ENCODE measurements around the gene VAV2. TPM values are rescaled to one million over a fixed set of nuclear protein-coding genes. Genes with fewer than 3 reads are reported as not detected.

The VAV2 gene
- total RNA-seq, 2 experiments from 2014 or later = 5.1 to 5.5 TPM

DNA sequence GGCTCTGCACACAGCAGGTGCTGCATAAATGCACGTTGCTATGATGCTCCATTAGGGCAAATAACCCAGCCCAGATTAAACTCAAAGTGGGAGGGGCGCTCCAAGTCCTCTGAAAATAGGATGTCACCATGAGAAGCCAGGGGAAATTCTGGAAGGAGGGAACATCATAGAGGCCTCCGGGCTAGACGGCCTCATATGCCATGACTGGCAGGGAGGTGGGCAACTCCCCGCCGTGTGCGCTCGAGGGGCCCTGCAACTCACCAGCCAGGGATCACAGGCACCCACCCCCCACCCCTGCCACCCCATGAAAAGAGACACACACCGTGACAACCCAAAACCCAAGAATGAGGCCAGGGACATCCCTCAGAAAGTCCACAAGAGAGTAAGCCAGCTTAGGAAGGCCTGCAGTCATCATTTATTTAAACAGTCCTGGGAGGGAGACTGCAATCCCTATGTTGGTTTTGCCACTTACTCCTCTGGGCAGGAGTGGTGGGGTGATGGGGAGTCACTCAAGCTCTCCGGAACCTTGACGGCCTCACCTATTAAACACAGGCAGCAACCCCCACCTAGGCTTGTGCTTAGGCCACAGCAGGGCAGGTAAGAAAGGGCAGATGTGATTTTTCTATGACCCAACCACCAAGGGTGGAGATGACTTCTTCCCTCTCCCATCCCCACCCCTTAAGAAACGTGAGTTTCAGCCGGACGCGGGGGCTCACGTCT is 4.0 kb downstream of the VAV2 start:
- no peak for ATAC-seq
- CTCF ChIA-PET = no interaction called here
- Mint-ChIP-seq H3K4me1 (no peaks in the 10 kb centered on the region), H3K36me3 (no peaks in the 10 kb centered on the region), H3K27ac (no peak overlapping the region), H3K9me3 (ENCODE audit: low read depth) (no peaks in the 10 kb centered on the region), H3K27me3 (peaks cover 15% of the 10 kb centered on the region), H3K4me3 (no peak overlapping the region)
- no peak for DNase-seq

DNA sequence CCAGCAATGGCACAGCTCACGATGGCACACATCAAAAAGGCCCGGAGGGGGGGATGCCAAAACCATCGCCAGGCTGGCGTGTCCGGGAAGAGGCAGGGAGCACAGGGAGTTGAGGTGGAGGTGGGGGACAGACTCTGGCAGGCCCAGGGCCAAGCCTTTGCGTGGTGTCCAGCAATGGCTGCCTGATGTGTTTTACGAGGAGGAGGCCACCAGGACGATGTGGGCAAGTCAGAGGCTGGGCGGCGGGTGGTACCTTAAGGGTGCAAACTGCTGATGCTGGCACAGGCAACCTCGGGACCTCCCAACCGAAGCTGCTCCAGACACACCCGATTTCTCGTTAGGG is 4.7 kb downstream of the VAV2 start:
- Mint-ChIP-seq H3K9me3 (ENCODE audit: low read depth) (no peaks in the 10 kb centered on the region), H3K4me3 (no peak overlapping the region), H3K27me3 (peaks cover 15% of the 10 kb centered on the region), H3K4me1 (no peaks in the 10 kb centered on the region), H3K36me3 (no peaks in the 10 kb centered on the region), H3K27ac (no peak overlapping the region)
- no peak for DNase-seq
- ATAC-seq = no peak
- CTCF ChIA-PET = no interaction called here

DNA sequence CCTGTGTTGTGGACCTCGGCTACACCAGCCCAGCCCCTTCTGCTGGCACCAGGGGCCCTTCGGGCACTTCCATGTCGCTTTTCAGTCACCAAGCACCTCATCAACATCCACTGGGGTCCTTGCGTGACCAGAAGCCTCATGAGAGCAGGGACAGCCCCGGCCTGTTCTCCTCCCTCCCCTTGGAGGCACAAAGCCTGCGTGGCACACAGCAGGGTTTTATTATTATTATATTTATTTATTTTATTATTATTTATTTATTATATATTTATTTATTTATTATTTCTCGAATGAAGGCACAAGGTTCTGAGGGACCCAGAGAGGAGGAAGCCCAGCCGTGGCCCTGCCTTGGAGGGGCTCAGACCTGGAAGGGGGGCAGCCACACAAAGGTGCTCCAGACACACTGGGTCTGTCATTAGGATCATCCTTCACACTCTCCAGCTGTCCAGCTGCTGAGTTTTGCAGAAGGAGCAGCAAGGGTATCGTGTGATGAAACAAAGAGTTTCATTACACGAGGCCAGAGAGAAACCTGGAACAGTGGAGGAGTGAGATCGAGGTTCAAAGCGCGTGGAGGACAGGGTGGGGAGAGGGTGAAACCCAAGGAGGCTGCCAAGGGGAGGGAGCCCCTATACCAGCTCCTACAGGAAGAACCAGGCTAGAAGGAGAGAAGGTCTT is 5.2 kb downstream of the VAV2 start:
- CTCF ChIA-PET = no interaction called here
- H3K27me3 Mint-ChIP-seq = peaks cover 15% of the 10 kb centered on the region
- H3K4me3 Mint-ChIP-seq = no peak overlapping the region
- ATAC-seq = no peak
- no peak overlapping the region for H3K27ac Mint-ChIP-seq
- no peaks in the 10 kb centered on the region for H3K4me1 Mint-ChIP-seq
- H3K36me3 Mint-ChIP-seq = no peaks in the 10 kb centered on the region
- H3K9me3 Mint-ChIP-seq (ENCODE audit: low read depth) = no peaks in the 10 kb centered on the region
- no peak for DNase-seq

DNA sequence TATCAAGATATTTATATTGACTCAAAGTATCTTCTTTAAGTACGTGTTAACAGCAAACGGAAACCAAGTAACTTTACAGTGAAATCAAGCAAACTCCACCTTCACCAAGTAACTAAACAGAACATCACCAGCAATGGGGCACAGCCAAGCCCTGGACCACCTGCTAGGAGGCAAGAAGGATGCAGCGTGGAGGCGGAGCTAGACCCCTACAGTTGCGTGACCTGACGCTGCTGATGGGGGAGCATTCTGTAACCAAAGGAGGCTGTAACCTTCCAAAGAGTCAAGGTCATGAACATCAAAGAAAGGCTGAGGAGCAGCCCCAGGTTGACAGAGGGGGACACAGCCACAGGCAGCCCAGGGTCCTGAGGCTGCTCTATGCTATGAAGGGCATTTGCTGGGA is 6.1 kb downstream of the VAV2 start:
- H3K4me3 Mint-ChIP-seq = no peak overlapping the region
- no peak for DNase-seq
- ATAC-seq = no peak

DNA sequence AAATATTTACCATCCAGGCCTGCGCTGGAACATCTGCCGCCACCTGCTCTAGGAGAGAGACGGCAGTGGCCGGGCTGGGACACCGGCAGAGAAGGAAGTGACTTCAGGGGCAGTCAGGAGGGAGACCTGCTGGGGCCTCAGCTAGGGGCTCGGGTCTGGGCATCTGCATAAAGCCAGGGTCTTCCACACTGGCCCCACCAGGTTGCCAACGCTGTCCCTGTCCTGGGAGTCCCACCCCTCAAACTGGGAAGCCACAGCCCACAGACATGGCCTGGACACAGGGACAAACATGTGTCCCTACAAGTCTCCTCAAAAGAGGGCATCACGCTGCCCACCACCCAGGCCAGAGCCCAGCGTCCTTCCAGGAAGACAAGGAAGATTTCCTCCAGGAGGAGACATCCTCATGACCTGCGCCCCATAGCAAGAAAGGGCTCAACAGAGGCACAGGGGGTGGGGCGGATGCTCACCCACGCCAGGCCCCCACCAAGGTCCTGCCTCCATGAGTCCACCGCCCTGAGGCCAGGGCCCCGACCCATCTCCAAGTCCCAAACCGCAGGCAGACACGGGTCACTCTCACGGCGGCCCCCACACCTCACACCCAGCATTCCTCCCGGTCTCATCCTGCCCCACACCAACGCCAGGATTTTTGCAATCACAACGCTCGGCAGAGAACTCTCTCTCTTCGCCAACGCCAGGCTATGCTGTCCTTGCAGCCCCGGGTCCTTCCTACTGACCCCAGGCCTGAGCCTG is 9.0 kb downstream of the VAV2 start:
- CTCF ChIA-PET = no interaction called here
- H3K9me3 Mint-ChIP-seq (ENCODE audit: low read depth) = no peaks in the 10 kb centered on the region
- H3K27ac Mint-ChIP-seq = no peak overlapping the region
- H3K36me3 Mint-ChIP-seq = no peaks in the 10 kb centered on the region
- H3K27me3 Mint-ChIP-seq = no peaks in the 10 kb centered on the region
- no peaks in the 10 kb centered on the region for H3K4me1 Mint-ChIP-seq
- DNase-seq (no peak), ATAC-seq (no peak)
- H3K4me3 Mint-ChIP-seq = no peak overlapping the region

More for the DNA sequence above, 6.1 kb downstream of the VAV2 start:
- H3K9me3 Mint-ChIP-seq (ENCODE audit: low read depth) = no peaks in the 10 kb centered on the region
- H3K4me1 Mint-ChIP-seq = no peaks in the 10 kb centered on the region
- no peaks in the 10 kb centered on the region for H3K36me3 Mint-ChIP-seq
- H3K27me3 Mint-ChIP-seq = peaks cover 14% of the 10 kb centered on the region
- no peak overlapping the region for H3K27ac Mint-ChIP-seq
- CTCF ChIA-PET = no interaction called here

DNA sequence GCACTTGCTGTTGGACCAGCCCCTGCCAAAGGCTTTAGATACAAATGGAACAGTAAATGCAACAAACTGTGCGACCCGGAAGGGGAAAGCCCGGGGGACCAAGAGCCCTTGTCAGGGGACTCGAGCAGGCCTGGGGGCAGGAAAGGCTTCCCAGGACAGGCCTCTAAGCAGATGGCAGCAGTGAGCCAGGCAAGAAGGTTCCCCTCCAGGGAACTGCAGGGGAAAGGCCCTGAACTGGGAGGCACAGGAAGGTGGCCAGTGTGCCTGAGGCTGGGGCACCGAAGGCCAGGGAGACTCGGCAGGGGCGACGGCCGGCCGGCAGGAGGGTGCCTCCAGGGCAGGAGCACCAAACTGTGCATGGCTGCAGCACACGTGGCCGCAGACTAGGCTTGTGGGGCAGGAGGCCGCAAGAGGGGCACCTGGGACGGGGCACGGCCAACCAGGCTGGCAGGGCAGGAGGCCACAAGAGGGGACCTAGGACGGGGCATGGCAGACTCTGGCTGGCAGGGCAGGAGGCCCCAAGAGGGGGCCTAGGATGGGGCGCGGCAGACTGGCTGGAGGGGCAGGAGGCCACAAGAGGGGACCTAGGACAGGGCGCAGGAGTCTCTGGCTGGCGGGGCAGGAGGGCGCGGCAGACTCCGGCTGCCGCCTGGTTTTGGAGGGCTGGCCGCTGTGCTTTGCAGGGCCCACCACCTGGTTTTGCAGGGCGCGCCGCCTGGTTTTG is 10.0 kb downstream of the VAV2 start:
- Mint-ChIP-seq H3K36me3 (no peaks in the 10 kb centered on the region), H3K27ac (no peak overlapping the region), H3K9me3 (ENCODE audit: low read depth) (no peaks in the 10 kb centered on the region), H3K4me1 (no peaks in the 10 kb centered on the region), H3K4me3 (no peak overlapping the region), H3K27me3 (no peaks in the 10 kb centered on the region)
- CTCF ChIA-PET = no interaction called here
- ATAC-seq (no peak), DNase-seq (no peak)

DNA sequence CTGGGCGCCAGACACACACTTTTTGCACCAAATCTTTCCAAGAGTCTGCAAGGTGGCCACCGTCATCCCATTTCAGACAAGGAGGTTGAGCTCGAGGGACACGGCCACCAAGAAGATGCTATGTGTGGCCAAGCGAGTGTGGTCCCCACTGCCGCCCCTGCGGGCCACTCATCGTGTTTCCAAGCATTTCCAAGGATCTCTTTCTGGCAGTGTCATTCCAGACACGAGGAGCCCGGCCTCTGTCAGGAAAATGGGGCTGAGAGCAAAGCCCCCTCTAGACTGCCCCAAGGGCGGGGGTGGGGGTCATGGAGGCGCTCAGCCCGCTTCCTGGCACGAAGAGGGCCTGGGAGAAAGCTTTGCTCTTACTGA is 10.6 kb downstream of the VAV2 start:
- Mint-ChIP-seq H3K4me3 (no peak overlapping the region), H3K27ac (no peak overlapping the region), H3K36me3 (no peaks in the 10 kb centered on the region), H3K9me3 (ENCODE audit: low read depth) (no peaks in the 10 kb centered on the region), H3K4me1 (no peaks in the 10 kb centered on the region), H3K27me3 (no peaks in the 10 kb centered on the region)
- CTCF ChIA-PET = no interaction called here
- ATAC-seq (no peak), DNase-seq (no peak)

DNA sequence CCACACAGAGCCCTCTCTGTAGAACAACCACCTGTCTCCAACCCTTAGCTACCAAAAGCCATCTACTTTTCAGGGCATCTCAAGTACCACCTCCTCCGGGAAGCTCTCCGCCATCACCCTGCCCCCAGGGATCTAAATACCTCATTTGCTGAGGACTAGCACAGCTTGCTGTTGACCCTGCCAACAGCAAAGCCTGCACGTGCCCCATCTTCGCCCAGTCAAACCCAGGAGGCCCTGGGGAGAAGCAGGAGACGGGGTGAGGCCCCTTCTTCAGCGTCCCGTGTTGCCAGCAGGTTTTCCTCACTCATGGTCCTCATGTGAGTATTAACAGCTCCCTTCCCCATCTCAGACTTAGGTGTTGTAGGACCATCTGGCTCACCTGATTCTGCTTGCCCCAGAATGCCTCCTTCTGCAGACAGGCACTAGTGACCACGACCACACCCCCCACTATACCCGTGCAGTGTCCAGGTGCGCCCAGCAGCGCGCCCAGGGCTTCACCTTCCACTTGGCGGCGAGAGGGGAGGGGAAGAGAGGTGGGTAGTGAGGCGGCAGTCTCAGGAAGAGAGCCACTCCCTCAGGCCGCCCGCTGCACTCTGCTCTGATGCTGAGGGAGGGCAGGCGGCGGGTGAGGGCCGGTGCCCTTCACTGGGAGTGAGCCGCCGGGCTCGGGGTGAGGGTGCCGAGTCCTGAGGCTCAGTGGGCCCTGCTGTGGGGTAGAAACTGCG is 11.1 kb downstream of the VAV2 start:
- Mint-ChIP-seq H3K9me3 (ENCODE audit: low read depth) (no peaks in the 10 kb centered on the region), H3K4me3 (no peak overlapping the region), H3K4me1 (no peaks in the 10 kb centered on the region), H3K36me3 (no peaks in the 10 kb centered on the region), H3K27ac (no peak overlapping the region), H3K27me3 (no peaks in the 10 kb centered on the region)
- ATAC-seq (no peak), DNase-seq (no peak)
- CTCF ChIA-PET = interaction anchor here (0.9 to 1.0 kb wide), 2 partner anchors 188 to 199 kb away, joined by 3 read pairs; no protein-coding TSS in a partner anchor

DNA sequence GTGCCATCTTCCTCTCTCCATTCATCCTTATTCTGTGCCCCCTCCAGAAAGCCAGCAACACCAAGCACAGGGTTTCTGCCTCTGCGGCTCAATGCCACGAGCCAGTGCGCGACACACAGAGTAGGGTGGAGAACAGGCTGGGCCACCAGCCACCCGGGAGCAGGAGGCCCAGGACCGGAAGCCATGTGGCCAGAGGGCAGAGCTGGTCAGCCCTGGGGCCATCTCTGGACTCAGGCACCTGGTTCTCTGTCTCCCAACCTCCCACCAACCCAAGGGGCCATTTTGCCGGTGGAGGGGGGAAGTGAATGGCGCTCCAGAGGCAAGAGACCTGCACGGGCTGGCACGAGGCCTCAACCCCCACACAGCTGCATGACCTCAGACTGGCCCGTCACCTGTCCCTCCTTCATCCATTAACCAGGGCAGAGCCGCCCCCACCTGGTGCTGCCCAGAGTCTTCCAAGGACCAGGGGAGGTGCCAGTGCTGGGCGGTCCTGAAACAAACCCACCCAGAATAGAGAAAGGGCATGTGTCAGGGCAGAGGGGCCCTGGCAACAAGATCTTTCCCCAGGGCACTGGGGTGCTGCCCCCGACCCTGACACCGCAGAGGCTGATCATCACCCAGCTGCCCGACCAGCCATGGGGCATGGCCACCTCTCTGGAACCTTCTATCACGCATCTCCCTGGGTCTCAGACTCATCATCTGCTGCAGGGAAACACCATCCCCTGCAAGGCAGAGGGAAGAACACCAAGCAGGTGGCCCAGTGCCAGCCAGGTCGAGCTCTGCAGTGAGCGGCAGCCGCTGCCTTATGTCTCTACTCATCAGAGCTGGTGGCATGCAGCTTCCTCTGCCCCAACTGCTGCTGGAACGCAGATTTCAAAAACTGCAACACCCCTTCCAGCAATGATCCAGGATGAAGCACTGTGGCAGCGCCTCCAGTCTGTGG is 11.9 kb downstream of the VAV2 start:
- Mint-ChIP-seq H3K4me3 (no peak overlapping the region), H3K27ac (no peak overlapping the region), H3K9me3 (ENCODE audit: low read depth) (no peaks in the 10 kb centered on the region), H3K27me3 (no peaks in the 10 kb centered on the region), H3K36me3 (no peaks in the 10 kb centered on the region), H3K4me1 (no peaks in the 10 kb centered on the region)
- ATAC-seq (no peak), DNase-seq (no peak)
- CTCF ChIA-PET = interaction anchor here (0.9 to 1.0 kb wide), 2 partner anchors 187 to 198 kb away, joined by 3 read pairs; no protein-coding TSS in a partner anchor

DNA sequence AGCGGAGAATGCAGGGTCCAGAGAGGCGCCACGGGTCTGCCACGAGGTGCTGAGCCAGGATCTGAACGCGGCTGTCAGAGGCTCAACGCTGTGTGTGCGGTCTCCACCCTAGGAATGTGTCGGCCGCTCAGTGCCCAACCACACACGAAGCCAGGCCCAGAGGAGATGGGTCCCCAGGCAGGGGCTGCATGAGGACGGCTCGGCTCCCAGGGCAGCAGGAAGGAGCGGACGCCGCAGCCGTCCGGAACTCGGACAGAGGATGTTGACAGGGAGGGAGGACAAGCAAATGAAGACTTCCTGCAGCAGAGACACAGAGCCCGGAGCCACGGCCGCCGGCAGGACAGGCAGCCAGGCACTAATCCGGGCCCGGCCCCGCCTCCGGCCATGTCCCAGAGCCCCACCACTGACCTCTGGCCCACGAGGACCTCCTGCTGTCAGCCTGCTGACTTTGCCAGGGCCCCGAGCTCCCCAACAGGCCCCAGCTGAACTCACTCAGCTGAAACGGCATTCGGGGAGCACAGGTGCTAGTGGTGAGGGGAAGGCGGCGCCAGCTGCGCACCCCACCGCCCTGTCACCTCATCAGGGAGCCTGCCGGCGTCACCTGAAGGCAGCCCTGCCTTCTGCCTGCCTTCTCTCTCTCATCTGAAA is 12.7 kb downstream of the VAV2 start:
- CTCF ChIA-PET = interaction anchor here (1.1 kb wide), 1 partner anchor 14 kb away, joined by 4 read pairs; no protein-coding TSS in a partner anchor
- ATAC-seq = no peak
- DNase-seq = no peak
- Mint-ChIP-seq H3K27me3 (no peaks in the 10 kb centered on the region), H3K4me1 (no peaks in the 10 kb centered on the region), H3K4me3 (no peak overlapping the region), H3K9me3 (ENCODE audit: low read depth) (no peaks in the 10 kb centered on the region), H3K36me3 (no peaks in the 10 kb centered on the region), H3K27ac (no peak overlapping the region)

DNA sequence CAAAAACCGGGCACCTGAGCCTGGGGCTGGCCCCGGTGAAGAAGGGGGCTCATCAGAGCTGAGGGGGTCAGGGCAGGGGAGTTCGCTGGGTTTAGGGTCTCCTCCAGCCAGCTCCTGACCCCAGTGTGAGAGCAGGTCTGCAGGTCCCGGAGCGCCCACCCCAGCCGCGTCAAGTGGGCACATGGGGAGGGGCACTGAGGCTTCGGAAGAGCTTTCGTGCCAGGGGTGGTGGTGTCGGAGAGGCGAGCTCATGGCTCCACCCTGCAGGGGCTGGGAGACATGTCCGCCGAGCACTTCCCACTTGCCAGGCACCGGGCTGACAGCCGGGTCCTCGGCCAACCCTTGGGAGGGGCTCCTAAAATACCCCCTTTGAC is 13.2 kb downstream of the VAV2 start:
- no peak for DNase-seq
- no peak overlapping the region for H3K27ac Mint-ChIP-seq
- H3K27me3 Mint-ChIP-seq = no peaks in the 10 kb centered on the region
- H3K4me3 Mint-ChIP-seq = no peak overlapping the region
- H3K4me1 Mint-ChIP-seq = no peaks in the 10 kb centered on the region
- H3K36me3 Mint-ChIP-seq = no peaks in the 10 kb centered on the region
- CTCF ChIA-PET = interaction anchor here (0.7 to 1.1 kb wide), 2 partner anchors 15 to 196 kb away, joined by 3 to 4 read pairs; no protein-coding TSS in a partner anchor
- ATAC-seq = no peak
- no peaks in the 10 kb centered on the region for H3K9me3 Mint-ChIP-seq (ENCODE audit: low read depth)

Measured in activated CD8-positive, alpha-beta memory T cell treated with anti-CD3 and anti-CD28 coated beads, Interleukin-2, amount 10 ng/mL, durations not matched to agents 7 days and 5 days (primary cell).